GM18873 (cell line): ENCODE data around the gene MALRD1.
"Not testable (repeated sequence)": the region's sequence is repeated elsewhere in the genome, so short reads cannot be mapped to it uniquely, and the experiment has no call there.

ENCODE experiments used
- ATAC-seq: cut with Tn5 transposase; IDR thresholded peaks from one replicate; pipeline ENCODE4 v1.9.1; 2021; ENCODE audit warnings: mild to moderate bottlenecking, moderate library complexity, moderate number of reproducible peaks; ENCODE audit not compliant: unreplicated experiment, low FRiP score

The MALRD1 gene

DNA sequence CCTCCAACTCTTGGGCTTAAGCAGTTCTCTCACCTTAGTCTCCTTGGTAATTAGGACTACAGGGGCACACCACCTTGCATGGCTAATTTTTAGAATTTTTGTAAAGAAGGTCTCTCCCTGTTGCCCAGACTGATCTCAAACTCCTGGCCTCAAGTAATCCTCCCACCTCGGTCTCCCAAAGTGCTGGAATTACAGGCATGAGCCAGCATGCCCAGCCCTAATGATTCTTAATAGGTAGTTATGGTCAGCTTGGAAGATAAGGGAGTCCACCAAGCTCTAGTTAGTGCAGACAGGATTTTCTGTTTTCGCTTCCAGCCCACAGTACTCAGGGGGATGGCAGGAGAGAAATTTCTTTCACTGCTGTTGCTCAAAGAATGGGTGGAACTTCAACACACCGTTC, 639.7 kb downstream of the MALRD1 start:
- no peak for ATAC-seq

DNA sequence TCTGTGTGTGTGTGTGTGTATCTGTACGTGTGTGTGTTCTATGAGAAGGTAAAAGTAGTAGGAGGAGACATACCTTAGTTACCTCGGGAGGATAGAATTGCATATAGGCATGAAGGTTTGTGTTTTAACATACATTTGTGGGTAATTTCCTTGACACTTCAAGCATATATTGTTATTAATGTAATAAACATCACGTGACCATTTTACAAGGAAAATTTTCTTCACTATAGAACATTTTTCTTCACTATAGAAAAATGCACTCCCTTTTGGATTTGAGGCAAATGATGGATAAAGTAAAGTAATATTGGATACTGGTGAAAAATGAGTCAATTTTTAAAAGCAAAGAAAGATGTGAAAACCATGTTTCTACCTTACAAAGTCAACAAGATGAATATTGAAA, 640.6 kb downstream of the MALRD1 start:
- ATAC-seq = no peak

DNA sequence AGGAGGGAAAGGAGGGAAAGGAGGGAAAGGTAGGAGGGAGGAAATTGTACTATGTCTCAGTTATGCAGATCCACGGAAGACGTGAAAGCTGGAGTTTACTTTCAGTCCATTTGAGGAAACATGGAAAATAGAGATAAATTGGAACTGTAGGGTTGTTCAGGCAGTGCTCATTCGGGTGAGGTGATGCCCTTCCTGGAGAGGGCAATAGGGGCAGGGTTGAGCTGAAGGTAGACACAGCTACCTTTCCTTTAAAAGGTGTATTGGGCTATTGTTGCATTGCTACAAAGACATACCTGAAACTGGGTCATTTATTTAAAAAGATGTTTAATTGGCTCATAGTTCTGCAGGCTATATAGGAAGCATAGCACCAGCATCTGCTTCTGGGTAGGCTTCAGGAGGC, 650.7 kb downstream of the MALRD1 start:
- ATAC-seq = no peak

DNA sequence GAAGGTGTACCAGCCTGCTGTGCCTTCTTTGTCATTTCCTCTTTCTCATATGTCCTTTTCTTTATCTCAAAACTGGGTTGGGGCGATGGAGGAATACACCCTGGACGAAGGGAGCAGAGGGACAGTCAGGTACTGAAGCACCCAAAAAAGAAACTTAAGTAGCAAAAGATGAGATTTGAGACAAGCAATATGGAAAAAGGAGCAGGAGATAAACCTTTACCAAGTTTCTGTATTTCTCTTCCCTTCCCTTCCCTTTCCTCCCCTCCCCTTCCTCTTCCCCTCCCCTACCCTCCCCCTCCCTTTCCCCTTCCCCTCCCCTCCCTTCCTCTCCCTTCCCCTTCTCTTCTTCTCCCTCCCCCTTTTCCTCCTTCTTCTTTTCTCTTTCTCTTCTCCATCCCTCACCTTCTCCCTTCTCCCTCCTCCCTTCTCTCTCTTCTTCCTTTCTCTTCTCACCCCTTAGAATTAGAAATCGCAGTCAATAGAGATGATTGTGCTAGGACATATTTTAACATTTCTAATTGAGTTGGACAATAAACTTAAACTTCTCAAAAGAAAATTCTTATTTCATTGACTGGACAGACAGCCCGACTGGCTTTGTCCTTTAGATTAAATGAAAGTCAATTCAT, 652.9 kb downstream of the MALRD1 start:
- ATAC-seq = no peak

DNA sequence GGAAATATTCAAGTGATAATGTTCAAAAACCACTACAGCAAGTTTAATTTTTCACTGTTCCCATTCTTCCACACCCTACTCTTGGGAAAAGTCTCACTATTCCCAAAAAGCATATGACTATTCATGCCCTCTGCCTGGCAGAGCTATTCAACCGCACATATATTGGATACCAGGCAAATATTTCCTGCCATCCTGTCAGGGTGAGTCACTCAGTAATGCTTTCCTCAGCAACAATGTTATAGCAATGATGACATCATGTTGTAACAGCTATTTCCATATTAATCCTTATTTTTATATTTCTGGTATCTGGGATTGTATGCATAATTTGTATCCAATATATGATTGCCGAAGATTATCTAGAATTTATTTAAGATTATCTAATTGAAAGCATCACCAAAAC, 653.6 kb downstream of the MALRD1 start:
- no peak for ATAC-seq

DNA sequence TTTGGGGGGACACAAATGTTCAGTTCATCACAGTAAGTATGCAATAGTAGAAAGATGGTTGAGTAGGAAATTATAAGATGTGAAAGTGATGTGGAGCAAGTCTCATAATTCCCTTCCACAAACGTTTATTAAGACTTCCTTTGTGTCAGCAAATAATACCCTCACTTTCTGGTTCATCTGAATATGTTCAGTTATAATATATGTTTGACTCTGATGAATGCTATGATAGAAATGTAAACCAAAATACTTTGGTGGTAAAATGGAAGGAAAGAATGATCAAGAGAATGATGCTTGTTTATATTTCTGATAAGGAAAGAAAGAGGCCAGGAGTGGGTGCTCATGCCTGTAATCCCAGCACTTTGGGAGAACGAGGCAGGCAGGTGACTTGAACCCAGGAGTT, 655.9 kb downstream of the MALRD1 start:
- no peak for ATAC-seq

DNA sequence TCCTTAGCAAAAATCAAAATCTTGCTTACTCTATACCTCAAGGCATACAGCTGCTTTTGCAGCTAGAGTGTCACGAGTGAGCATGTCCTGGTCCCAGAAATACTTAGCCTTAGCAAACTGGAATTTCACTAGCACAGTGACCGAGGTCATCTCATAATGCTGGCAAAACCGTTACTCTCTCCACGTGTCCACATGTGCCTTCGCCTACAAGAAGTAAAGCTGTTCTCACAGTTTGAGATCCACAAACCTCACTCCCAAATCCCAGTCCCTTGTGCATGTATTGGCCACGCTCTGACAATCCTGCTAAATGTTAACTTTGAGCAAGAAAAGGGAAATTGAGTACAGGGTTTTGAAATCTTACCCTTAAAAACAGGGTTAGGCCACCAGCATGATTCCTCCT, 656.6 kb downstream of the MALRD1 start:
- ATAC-seq = no peak

DNA sequence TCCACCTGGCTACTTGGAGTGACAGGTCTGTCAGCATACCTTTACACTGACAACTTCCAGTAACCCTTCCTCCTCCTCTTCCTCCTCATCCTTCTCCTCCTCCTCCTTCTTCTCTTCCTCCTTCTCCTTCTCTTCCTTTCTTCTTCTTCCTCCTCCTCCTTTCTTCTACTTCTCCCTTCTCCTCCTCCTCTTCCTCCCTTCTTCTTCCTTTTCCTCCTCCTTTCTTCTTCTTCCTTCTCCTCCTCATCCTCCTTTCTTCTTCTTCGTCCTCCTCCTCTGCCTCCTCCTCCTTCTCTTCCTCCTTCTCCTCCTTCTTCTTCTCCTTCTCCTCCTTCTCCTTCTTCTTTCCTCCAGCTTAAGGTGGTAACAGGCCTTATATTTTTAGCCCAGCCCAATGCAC, 658.3 kb downstream of the MALRD1 start:
- no peak for ATAC-seq

DNA sequence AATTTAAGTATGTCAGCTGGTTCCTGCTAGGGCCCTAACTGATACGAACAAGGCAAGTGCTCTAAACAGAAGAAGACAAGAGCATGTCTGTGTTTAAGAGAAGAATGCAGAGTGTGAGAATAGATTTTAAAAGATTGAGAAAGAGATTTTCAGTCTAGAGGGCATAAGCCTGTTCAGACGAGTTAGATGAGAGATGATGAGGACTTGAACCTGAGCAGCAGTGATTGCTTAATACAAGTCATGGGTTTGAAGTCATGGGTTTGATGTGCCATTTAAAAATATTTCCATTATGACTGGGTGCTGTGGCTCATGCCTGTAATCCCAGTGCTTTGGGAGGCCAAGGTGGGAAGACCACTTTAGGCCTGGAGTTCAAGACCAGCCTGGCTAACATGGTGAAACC, 658.8 kb downstream of the MALRD1 start:
- no peak for ATAC-seq

DNA sequence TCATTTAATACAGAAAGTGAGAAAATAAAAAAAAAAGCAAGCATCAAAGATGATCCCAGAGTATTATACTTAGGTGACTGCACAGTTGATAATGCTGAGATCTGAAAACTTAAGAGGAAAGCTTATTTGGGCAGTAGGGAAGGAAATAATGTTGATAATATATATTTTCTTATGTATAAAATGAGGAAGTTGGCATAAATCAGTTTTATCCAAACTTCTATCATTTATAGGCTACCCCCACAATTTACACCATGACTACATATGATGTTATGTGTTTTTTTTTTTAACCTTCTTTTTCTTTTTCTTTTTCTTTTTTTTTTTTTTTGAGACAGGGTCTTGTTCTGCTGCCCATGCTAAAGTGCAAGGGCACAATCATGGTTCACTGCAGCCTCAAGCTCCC, 659.4 kb downstream of the MALRD1 start:
- no peak for ATAC-seq

DNA sequence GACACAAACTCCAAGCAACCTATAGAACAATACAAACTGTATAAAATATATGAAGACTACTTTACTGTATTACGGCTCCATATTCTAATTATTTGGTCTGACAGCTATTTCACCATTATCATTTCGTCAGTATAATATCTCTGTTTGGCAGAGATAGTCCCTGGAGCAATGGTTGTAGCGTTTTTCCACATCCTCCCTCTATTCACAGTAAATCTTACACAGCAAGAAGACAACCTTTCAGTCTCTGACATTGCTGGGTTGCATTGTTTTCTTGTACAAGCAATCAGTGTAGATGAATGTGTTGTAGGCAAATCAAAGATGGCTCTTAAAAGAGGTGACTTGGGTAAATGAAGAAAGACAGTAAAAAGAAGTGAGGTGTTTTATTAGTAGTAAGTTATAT, 662.0 kb downstream of the MALRD1 start:
- ATAC-seq = no peak

DNA sequence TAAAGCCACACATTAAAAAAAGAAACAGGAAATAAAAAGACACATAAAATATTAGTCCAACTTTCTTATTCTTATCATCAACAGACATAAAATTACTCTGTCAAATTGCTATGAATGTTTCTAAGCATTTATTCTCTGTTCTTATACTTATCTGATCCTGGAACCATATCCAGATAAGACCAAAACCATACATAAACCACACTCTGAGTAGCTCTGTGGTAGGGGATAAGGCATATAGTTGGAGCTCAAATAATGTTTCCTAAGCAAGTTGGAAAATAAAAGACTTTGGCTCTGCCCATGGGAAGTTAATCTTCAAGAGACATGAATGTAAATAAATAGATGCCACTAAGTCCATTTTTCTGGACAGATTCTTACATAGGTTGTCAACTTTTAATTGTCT, 664.6 kb downstream of the MALRD1 start:
- no peak for ATAC-seq

DNA sequence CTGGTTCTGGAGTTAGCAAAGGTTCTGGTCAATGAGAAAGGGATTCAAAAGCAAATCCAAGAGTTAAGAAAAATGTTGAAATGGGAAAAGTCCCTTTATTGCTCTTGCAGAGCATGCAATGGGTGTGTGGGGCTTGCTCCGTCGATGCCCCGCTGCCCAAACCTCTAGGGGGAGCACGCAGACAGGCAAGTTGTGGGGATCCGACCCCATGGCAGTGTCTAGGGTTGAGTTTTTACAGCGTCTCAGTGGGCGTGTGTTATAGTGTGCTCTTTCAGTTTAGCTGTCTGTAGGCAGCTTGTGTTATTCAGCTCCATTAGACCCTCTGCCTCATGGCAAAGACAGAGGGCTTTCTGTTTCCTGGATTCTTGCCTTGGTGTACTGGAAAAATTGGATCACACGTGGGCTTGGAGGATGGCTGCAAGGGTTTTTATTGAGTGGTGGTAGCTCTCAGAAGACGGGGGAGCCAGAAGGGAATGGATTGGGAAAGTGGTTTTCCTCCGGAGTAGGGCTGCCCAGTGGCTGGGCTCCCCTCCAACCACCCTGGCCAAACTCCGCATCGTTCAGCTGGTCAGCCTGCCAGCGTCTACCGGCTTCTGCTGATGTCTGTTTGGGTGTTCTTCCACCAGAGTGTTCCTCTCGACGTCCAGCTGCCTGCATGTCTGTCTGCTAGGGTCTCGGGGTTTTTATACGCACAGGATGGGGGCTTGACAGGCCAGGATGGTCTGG, 665.4 kb downstream of the MALRD1 start:
- no peak for ATAC-seq

DNA sequence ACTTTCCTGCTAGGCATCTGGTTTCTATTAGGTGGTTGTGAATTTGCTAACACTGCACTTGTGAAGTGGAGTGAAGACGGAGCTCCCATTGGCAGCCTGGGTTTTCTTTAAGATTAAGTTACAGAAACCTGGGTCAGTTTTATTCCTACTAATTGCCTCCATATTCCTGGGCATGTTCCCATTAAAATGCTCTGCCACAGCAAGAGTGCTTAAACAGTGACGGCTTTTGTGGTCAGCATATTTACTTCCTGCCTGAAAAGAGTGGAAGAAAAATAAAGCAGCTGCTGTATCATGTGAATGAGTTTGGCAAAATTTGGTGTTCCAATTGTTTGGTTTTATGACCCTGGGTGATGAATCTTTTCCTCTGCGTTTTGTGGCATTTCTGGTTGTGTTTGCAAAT, 670.7 kb downstream of the MALRD1 start:
- ATAC-seq = no peak

DNA sequence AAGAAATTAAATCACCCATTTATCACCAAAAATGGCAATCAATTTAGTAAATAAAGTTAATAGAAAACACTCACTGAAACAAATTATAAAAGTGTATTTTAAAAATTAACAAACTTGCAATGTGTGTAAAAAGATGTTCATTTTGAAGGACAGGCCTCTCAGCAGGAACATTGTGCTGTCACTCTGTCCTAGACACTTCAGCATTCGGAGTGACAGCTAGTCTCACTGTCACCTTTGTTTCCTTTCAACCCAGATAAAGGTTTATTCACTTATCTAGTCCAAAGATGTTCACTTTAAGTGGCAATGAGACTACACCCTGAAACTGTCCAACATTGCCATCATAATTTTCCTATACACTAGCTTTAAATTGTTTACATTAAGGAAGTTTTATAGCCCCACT, 675.7 kb downstream of the MALRD1 start:
- ATAC-seq = no peak

DNA sequence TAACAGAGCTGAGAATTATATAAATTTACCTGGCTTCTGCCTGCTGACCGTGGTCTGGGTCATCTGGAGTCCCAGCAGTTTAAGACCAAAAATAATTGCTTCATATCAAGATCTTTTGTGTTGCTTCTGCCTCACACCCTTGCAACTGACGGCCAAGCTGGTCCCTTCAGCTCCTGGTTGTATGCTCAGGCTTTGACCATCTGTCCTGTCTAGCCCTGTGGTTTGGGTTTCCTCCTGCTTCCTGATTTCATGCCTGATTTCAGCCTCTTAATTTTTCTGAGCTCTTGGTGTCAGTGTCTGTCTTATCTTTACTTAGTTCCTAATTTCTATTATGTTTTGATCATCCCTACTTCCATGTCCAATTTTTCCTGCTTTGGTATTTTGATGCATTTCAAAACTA, 679.8 kb downstream of the MALRD1 start:
- ATAC-seq = no peak

DNA sequence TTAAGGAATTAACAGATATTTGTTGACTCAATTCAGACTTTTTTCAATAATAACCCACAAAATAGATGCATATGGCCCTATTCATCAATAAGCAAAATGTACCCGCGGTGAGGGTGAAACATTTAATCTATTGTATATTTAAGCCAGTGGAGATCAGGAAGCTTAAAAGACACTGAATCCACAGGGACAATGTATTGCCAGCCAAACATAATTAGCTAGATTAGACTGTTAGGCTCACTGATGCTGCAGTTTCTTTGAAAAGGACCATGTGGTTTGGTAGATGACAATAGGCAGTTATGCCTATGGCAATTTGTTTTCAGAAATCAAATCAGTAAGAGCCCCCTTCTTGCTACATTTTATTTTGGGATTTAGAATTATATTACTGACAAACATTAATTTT, 680.4 kb downstream of the MALRD1 start:
- no peak for ATAC-seq

DNA sequence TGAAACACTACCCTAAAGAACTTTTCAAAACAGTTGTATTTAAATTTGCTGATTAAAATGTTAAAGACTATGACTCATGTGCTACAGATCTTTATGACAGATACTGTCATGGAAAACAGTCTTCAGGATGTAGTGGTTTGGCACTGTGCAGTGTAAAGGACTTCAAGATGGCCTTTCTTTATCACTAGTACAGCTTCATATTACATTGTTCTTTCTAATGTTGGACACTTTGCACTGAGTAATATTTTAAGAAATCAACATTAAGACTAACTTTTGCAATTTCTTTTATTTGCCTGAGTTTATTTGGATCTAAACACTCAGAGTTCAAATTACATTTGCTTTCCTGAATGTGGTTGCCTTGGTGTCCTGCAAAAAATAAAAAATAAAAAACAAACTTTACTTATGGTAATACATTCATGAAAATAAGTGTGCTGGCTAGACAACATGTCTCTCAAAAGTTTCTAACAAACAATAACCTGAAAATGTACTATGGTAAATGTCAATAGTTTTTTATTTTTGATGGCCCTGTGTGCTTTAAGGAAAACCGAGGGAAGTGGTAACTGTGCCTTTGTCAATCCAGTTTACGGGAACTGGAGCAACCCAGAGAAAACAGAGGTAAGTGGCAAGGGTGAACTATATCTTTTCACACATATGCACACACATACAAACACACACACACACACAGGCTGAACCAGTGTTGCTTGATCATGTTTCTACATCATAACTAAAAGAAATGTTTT, 681.7 kb downstream of the MALRD1 start:
- ATAC-seq = no peak

DNA sequence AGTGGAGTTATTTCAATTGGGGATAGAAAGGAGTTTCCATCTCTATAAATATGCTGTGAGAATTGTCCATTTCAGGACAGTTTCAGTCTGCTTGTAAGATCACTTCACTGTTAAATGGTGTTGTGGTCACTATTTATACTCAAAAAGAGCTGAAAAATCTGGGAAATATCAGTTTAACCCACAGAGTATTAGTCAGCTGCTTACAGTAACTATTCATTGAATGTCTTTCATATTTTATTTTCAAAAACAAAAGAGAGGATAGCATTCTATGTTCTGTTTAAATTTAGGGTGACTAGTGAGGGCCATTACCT, 682.3 kb downstream of the MALRD1 start:
- no peak for ATAC-seq

DNA sequence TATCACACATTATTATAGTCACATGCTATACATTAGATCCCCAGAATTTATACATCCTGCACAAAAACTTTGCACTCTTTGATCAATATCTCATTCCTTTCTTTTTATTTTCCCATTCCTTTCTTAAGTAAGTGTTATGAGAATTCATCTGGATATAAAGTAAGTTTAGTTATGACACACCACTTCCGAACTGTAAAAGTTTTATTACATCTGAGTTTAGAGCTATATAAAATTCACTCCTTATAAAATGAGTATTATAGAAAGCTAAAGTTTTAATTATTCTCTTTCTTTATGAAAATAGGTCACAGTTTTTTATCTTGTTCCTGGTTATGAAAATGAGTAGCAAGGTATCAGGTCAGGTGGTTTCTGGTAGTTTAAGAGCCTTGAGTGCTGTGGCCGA, 683.0 kb downstream of the MALRD1 start:
- no peak for ATAC-seq

DNA sequence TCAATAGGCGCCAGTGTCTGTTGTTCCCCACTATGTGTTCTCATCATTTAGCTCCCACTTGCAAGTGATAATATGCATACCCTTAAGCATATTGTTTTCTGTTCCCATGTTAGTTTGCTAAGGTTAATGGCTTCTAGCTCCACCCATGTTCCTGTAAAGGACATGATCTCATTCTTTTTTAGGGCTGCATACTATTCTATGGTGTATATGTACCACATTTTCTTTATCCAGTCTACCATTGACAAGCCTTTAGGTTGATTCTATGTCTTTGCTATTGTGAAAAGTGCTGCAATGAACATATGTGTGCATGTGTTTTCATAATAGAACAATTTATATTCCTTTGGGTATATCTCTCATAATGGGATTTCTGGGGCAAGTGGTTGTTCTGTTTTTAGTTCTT, 689.8 kb downstream of the MALRD1 start:
- no peak for ATAC-seq

DNA sequence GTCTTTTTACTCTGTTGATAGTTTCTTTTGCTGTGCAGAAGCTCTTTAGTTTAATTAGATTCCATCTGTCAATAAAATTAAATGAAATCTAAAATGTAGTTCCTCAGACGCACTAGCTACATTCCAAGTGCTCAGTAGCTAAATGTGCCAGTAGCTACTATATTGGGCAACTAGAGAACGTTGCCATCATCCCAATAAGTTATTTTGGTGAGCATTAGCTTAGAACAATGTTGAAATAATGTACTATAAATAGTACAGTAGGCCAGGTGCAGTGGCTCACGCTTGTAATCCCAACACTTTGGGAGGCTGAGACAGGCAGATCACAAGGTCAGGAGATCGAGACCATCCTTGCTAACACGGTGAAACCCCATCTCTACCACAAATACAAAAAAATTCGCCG, 690.6 kb downstream of the MALRD1 start:
- not testable (repeated sequence) for ATAC-seq
